Neural cell (in vitro differentiated cells): Measurements from ENCODE around the gene CIRBP.

Source experiments
- EP300 ChIP-seq: fragments of 450-650 bp; conservative IDR thresholded peaks from 2 replicates; pipeline ENCODE4 v1.6.1; 2014; ENCODE audit warnings: antibody characterized with exemption, mild to moderate bottlenecking, moderate library complexity; ENCODE audit not compliant: poor library complexity, severe bottlenecking
- EZH2 ChIP-seq: fragments of 200-600, 300-800 bp; shearing (Covaris generic), sonication (generic); IDR thresholded peaks from 2 replicates; pipeline ENCODE4 v1.6.1; 2014; ENCODE audit warnings: antibody characterized with exemption, low read length, borderline replicate concordance, mild to moderate bottlenecking; ENCODE audit not compliant: insufficient read depth, poor library complexity, severe bottlenecking
- POLR2AphosphoS5 ChIP-seq: IDR thresholded peaks from 2 replicates; pipeline ENCODE4 v1.6.1; 2012
- TF ChIP-seq, protein P1 (sequence below): fragments of 450-650 bp; IDR thresholded peaks from 2 replicates; pipeline ENCODE4 v1.5.1; 2014; ENCODE audit warnings: antibody characterized with exemption, mild to moderate bottlenecking, moderate library complexity; ENCODE audit not compliant: poor library complexity, severe bottlenecking

DNA sequence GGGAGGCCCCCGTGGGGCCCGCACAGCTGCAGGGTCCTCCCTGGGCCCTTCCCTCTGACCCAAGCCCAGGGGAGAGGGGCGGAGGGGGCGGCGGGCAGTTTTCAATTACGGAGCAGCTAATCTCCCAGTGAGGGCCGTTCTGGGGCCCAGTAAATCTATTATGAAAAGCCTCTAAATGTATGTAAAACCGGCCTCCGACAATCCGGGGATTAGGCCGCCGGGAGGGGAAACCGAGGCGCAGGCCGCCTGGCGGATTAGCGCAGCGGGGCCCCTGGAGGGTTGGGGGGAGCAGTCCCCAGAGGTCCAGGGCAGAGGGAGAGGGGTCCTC is 41.7 kb downstream of the CIRBP start:
- TF ChIP-seq POLR2AphosphoS5 (no peak), EP300 (no peak), EZH2 (no peak)
- TF ChIP-seq, protein P1, sequence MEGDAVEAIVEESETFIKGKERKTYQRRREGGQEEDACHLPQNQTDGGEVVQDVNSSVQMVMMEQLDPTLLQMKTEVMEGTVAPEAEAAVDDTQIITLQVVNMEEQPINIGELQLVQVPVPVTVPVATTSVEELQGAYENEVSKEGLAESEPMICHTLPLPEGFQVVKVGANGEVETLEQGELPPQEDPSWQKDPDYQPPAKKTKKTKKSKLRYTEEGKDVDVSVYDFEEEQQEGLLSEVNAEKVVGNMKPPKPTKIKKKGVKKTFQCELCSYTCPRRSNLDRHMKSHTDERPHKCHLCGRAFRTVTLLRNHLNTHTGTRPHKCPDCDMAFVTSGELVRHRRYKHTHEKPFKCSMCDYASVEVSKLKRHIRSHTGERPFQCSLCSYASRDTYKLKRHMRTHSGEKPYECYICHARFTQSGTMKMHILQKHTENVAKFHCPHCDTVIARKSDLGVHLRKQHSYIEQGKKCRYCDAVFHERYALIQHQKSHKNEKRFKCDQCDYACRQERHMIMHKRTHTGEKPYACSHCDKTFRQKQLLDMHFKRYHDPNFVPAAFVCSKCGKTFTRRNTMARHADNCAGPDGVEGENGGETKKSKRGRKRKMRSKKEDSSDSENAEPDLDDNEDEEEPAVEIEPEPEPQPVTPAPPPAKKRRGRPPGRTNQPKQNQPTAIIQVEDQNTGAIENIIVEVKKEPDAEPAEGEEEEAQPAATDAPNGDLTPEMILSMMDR: no peak
